Naive B cell (primary cell): ENCODE results near the gene DPP7. TPM values are rescaled to one million over a fixed set of nuclear protein-coding genes. Genes with fewer than 3 reads are reported as not detected.

ENCODE experiments used
- ATAC-seq, 2 donors: fragments of 150-1000 bp; cut with Tn5 transposase; 2 replicates each; pipeline ENCODE4 v1.10.0; 2021; ENCODE audit warnings: low read depth in 2 of 2, mild to moderate bottlenecking in 2 of 2, moderate library complexity in 2 of 2
- DNase-seq: peaks from one replicate; pipeline ENCODE4 v3.0.0; 2022
- H3K27ac Mint-ChIP-seq, 6 donors: one replicate each; pipeline ENCODE4 v1.8.0; 2020 to 2022; ENCODE audit warnings: mild to moderate bottlenecking in 6 of 6, mixed read lengths in 6 of 6, moderate library complexity in 5 of 6, inconsistent platforms in 2 of 6
- H3K27me3 Mint-ChIP-seq, 3 donors: one replicate each; pipeline ENCODE4 v1.8.0; 2021 to 2022; ENCODE audit warnings: mixed read lengths in 3 of 3, mild to moderate bottlenecking in 1 of 3
- H3K36me3 Mint-ChIP-seq, 2 donors: one replicate each; pipeline ENCODE4 v1.8.0; 2020 to 2022; ENCODE audit warnings: mixed read lengths in 2 of 2, inconsistent platforms in 1 of 2, mild to moderate bottlenecking in 1 of 2
- H3K4me1 Mint-ChIP-seq, 3 donors: one replicate each; pipeline ENCODE4 v1.8.0; 2020 to 2022; ENCODE audit warnings: mixed read lengths in 3 of 3, inconsistent platforms in 1 of 3, mild to moderate bottlenecking in 1 of 3, moderate library complexity in 1 of 3
- H3K4me3 Mint-ChIP-seq, 8 donors: one replicate each; pipeline ENCODE4 v1.8.0; 2020 to 2022; ENCODE audit warnings: mild to moderate bottlenecking in 8 of 8, mixed read lengths in 8 of 8, moderate library complexity in 8 of 8, inconsistent platforms in 2 of 8
- H3K9me3 Mint-ChIP-seq, 7 donors: one replicate each; pipeline ENCODE4 v1.8.0; 2020 to 2022; ENCODE audit warnings: mixed read lengths in 7 of 7, mild to moderate bottlenecking in 5 of 7, inconsistent platforms in 2 of 7, moderate library complexity in 1 of 7
- polyA plus RNA-seq, 6 donors: library from polyadenylated mRNA; unstranded; fragments of 300-500 nt; fragmentation: Illumina TruSeq; gene quantifications; one replicate each; pipeline ENCODE4 v1.2.3, GENCODE V29; 2021; ENCODE audit warnings: low read depth in 6 of 6

Gene DPP7
- polyA plus RNA-seq, 6 donors from 2014 or later = 71.5 to 142 (median 102) TPM

DNA sequence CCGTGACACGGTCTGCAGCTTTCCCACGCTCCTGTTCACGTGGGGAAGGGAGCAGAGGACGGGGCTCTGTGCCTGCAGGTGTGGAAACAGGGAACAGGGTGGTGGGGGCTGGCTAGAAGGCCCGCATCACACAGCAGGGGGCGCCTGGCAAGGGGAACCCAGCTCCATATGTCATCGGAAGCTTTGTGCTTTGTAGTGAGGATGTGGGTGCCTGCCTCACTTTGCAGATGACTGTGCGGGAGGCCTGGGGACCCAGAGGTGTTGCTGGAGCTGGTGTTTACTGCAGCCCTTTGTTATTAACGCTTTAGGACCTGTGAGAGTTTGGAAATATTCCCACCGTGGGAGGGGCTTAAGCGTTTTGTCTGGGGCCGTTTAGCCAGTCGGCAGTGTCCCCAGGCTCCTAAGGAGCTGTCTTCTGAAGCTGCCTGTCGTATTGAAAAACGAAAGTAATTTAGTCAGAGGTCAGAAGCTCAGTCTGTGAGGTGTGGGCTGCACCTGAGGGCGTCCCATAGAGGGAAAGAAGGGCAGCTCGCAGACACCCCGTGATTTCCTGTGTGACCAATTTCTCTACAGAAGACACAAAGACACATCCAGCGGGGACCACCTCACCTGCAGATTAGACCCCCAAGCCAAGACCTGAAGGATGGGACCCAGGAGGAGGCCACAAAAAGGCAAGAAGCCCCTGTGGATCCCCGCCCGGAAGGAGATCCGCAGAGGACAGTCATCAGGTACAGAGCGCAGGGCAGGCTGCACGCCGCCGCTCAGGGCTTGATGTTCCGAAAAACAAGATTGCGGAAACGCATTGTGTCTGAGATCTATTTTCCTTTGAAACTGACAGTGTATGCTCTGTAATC is 18.6 kb downstream of the DPP7 start:
- no peak for DNase-seq
- Mint-ChIP-seq H3K4me3 (peak overlapping the region in 2 of 8 donors; percentile 25 to 47), H3K27ac (peak overlapping the region in 2 of 6 donors; percentile 15 to 54), H3K9me3 (no peaks in the 10 kb centered on the region), H3K36me3 (peaks cover 4 to 7% of the 10 kb centered on the region in 2 donors), H3K4me1 (peaks cover 5 to 9% (median 7%) of the 10 kb centered on the region in 3 donors), H3K27me3 (no peaks in the 10 kb centered on the region)
- ATAC-seq = peak; percentile 74 to 93

- peaks cover 21 to 32% (median 27%) of the 10 kb centered on the region in 3 donors for H3K4me1 Mint-ChIP-seq
- no peaks in the 10 kb centered on the region for H3K27me3 Mint-ChIP-seq
- peak overlapping the region in 3 of 6 donors; percentile 41 to 65 (median 62) for H3K27ac Mint-ChIP-seq
- peak overlapping the region in 4 of 8 donors; percentile 41 to 81 (median 46) for H3K4me3 Mint-ChIP-seq
- ATAC-seq (no peak), DNase-seq (no peak)
- H3K36me3 Mint-ChIP-seq = no peaks in the 10 kb centered on the region
- no peaks in the 10 kb centered on the region for H3K9me3 Mint-ChIP-seq
Measured at GRCh38 chr9:137089232-137089947, 25.1 kb downstream of the DPP7 start.

DNA sequence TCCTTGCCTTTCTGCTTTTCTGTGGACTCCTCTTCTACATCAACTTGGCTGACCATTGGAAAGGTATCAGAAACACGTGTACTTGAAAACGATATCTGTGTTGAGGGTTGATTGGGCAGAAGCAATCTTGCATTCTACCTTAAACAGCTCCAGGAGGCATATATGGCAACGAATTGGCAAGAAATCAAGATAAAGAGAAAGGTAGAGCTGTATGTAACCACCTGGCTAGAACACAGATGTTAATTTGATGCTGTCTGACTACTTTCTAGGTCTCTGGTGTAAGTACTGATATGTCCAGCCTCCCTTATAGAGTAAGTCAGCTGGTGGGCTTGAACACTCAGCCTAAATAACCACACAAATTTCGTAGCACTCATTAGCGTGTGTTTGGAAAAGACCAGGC is 26.4 kb downstream of the DPP7 start:
- DNase-seq = no peak
- Mint-ChIP-seq H3K27me3 (no peaks in the 10 kb centered on the region), H3K4me3 (peak overlapping the region; percentile 80 to 93 (median 90)), H3K4me1 (peaks cover 19 to 40% (median 29%) of the 10 kb centered on the region in 3 donors), H3K9me3 (no peaks in the 10 kb centered on the region), H3K27ac (peak overlapping the region in 5 of 6 donors; percentile 94 to 99 (median 96)), H3K36me3 (no peaks in the 10 kb centered on the region)
- no peak for ATAC-seq

GRCh38 chr9:137087409-137087925 is 27.1 kb downstream of the DPP7 start:
- Mint-ChIP-seq H3K9me3 (no peaks in the 10 kb centered on the region), H3K4me1 (peaks cover 23 to 37% (median 34%) of the 10 kb centered on the region in 3 donors), H3K36me3 (no peaks in the 10 kb centered on the region), H3K27ac (peak overlapping the region; percentile 94 to 99 (median 96)), H3K4me3 (peak overlapping the region; percentile 80 to 93 (median 90)), H3K27me3 (no peaks in the 10 kb centered on the region)
- ATAC-seq (peak; percentile 0), DNase-seq (no peak)

- ATAC-seq = peak; percentile 75 to 82
- H3K9me3 Mint-ChIP-seq = no peaks in the 10 kb centered on the region
- DNase-seq = peak; percentile 99
- no peaks in the 10 kb centered on the region for H3K27me3 Mint-ChIP-seq
- peak within 1 kb of the TSS; percentile 94 to 99 (median 96) for H3K27ac Mint-ChIP-seq
- peaks cover 23 to 37% (median 34%) of the 10 kb centered on the region in 3 donors for H3K4me1 Mint-ChIP-seq
- H3K36me3 Mint-ChIP-seq = no peaks in the 10 kb centered on the region
- peak within 1 kb of the TSS; percentile 89 to 98 (median 94) for H3K4me3 Mint-ChIP-seq
Measured at GRCh38 chr9:137086531-137087408, 27.8 kb downstream of the DPP7 start, which contains the start of gene MAN1B1. Gene MAN1B1, plus strand, starts transcription at chr9:137086985. Its CDS starts 15 bp downstream, at chr9:137087000.

DNA sequence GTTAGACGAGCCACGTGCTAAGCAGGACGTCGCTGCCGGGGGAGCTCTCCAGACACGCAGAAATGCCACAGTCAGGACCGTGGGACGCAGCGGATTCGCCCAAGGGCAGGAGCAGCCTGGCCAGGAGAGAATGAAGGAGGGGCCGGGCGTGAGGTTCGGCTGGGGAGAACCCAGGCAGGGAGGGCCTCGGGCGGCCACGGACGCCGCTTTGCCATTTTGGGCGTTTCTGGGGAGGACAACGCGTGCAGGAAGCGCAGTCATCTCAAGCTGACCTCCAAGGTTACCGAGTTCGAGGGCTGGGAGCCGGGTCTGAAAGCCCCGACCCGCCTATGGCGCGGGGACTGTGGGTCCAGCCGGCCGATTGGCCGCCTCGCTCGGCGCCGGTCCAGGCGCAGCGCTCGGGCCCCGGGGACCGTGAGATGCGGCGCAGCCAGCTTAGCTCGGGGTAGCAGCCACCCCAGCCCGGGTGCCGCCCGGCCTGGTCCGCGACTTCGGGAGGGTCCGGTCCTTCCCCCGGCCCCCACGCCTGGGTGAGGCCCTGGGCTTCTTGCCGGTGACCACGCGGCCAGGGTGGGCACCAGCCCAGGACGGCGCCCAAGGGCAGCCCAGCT is 28.5 kb downstream of the DPP7 start:
- DNase-seq (no peak), ATAC-seq (peak; percentile 1)
- Mint-ChIP-seq H3K27ac (peak overlapping the region; percentile 94 to 98 (median 96)), H3K9me3 (no peaks in the 10 kb centered on the region), H3K27me3 (no peaks in the 10 kb centered on the region), H3K4me3 (peak overlapping the region; percentile 89 to 98 (median 94)), H3K36me3 (no peaks in the 10 kb centered on the region), H3K4me1 (peaks cover 23 to 37% (median 34%) of the 10 kb centered on the region in 3 donors)

DNA sequence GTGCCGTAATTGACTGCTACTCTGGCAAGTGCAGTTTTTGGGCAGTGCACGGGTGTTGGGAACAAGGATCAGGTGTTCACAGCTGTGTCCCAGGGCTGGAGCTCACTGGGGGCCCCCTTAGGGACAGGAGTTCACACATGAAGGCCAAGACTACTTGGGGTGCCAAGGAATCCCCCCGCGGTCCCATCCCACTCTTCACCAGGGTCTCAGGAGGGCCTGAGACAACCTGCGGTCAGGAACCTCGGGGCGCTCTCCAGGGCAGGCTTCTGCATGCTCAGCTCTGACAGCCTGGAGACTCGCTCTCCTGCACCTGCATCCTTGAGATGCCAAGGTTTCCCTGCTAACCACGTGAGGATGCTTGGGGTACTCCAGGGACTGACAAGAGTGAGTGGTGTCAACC is 30.0 kb downstream of the DPP7 start:
- Mint-ChIP-seq H3K9me3 (no peaks in the 10 kb centered on the region), H3K4me3 (peak overlapping the region in 2 of 8 donors; percentile 89 to 94), H3K36me3 (no peaks in the 10 kb centered on the region), H3K27ac (no peak overlapping the region), H3K4me1 (peaks cover 23 to 38% (median 31%) of the 10 kb centered on the region in 3 donors), H3K27me3 (no peaks in the 10 kb centered on the region)
- ATAC-seq (no peak), DNase-seq (no peak)

GRCh38 chr9:137083394-137084004 is 31.0 kb downstream of the DPP7 start:
- no peak for ATAC-seq
- no peaks in the 10 kb centered on the region for H3K9me3 Mint-ChIP-seq
- H3K36me3 Mint-ChIP-seq = no peaks in the 10 kb centered on the region
- peak overlapping the region in 2 of 8 donors; percentile 56 to 89 for H3K4me3 Mint-ChIP-seq
- H3K4me1 Mint-ChIP-seq = peaks cover 23 to 30% (median 26%) of the 10 kb centered on the region in 3 donors
- no peaks in the 10 kb centered on the region for H3K27me3 Mint-ChIP-seq
- no peak for DNase-seq
- peak overlapping the region in 3 of 6 donors; percentile 34 to 59 (median 44) for H3K27ac Mint-ChIP-seq

GRCh38 chr9:137082925-137083290 is 31.6 kb downstream of the DPP7 start:
- ATAC-seq (no peak), DNase-seq (no peak)
- H3K4me1 Mint-ChIP-seq = peaks cover 17 to 27% (median 23%) of the 10 kb centered on the region in 3 donors
- peak overlapping the region in 1 of 6 donors; percentile 19 for H3K27ac Mint-ChIP-seq
- no peaks in the 10 kb centered on the region for H3K9me3 Mint-ChIP-seq
- H3K4me3 Mint-ChIP-seq = peak overlapping the region in 1 of 8 donors; percentile 89
- no peaks in the 10 kb centered on the region for H3K27me3 Mint-ChIP-seq
- H3K36me3 Mint-ChIP-seq = no peaks in the 10 kb centered on the region

DNA sequence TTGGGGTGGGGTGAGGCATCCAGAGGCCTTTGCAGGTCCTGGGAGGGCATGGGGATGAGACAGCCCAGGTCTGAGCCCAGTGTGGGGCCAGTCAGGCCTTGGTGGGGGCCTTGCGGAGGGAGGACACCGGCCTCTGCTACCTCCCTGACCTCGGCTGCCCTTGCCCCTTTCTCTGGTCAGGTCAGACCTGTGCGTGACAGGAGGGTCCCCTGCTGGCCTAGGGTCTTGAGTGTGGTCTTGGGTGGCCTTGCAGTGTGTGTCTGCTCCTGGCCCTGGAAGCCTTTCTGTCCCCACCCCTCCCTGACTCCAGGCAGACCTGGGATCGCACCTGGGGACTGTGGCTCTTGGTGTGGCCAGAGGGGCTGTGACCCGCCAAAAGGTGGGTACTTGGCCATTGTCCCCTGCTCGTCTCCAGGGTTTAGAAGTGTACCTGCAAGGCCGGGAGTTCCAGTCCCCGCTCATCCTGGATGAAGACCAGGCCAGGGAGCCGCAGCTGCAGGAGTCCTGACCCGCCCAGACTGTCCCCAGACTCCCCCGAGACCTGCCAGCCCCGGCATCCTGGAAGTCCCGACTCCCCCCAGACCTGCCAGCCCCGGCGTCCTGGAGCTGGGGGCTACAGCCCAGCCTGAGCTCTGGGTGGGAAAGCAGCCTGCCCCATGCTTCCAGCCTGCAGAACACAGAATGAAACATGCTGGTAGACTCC is 32.2 kb downstream of the DPP7 start:
- Mint-ChIP-seq H3K27me3 (no peaks in the 10 kb centered on the region), H3K4me3 (peak overlapping the region in 2 of 8 donors; percentile 33 to 89), H3K36me3 (no peaks in the 10 kb centered on the region)

DNA sequence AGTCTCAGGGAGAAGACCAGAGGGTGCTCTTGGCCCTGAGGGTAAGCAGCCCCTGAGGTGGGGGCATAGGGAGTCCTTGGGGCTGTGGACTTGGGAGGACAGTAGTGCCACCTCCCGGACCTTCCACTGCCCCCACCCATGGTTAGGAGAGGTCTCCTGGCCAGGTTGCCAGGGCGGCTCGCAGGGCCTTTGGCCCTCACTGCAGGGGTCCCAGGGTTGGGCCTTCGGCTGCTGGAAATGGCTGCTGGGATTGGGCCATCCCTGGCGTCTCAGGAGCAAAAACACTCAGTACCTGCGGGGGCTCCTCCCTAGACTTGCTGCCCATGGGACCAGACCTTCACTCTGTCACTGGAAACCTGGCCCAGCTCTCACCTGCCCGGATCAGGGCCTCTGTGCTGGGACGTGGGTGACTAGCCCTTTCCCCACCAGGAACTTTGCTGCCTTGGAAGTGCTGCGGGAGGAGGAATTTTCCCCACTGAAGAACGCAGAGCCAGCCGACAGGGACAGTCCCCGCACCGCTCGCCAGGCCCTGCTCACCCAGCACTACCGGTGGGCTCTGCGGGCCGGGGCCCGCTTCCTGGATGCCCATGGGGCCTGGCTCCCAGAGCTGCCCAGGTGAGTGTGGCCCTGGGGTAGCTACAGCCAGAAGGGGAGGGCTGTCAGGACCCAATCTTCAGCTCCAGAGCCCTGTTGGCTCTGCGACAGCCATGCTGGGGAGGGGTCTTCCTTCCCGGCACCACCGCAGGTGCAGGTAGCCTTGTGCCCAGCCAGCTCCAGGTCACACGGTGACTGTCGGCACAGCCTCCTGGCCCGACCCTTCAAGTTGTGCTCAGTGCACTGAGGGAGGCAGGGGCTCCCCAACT is 34.0 kb downstream of the DPP7 start:
- Mint-ChIP-seq H3K9me3 (no peaks in the 10 kb centered on the region), H3K36me3 (no peaks in the 10 kb centered on the region), H3K27ac (peak overlapping the region in 1 of 6 donors; percentile 15), H3K4me3 (peak overlapping the region in 5 of 8 donors; percentile 22 to 84 (median 50)), H3K27me3 (no peaks in the 10 kb centered on the region), H3K4me1 (peaks cover 7 to 17% (median 11%) of the 10 kb centered on the region in 3 donors)
- no peak for DNase-seq
- no peak for ATAC-seq

More for the DNA sequence above, 32.2 kb downstream of the DPP7 start:
- peak overlapping the region in 1 of 6 donors; percentile 83 for H3K27ac Mint-ChIP-seq
- DNase-seq = no peak
- no peaks in the 10 kb centered on the region for H3K9me3 Mint-ChIP-seq
- peaks cover 12 to 22% (median 18%) of the 10 kb centered on the region in 3 donors for H3K4me1 Mint-ChIP-seq
- no peak for ATAC-seq
